Measurements from ENCODE around the gene ZSWIM6. TPM values are rescaled to one million over a fixed set of nuclear protein-coding genes. Genes with fewer than 3 reads are reported as not detected.

Gene ZSWIM6
- total and polyA plus RNA-seq, 8 donors: 2.9 to 39.3 (median 15.4) TPM

GRCh38 chr5:61398440-61398839, 66.4 kb downstream of the ZSWIM6 start:
- no peak overlapping the region for H3K4me3 ChIP-seq
- no peaks in the 10 kb centered on the region for H3K27me3 ChIP-seq
- no peak for DNase-seq
- H3K36me3 ChIP-seq: no peaks in the 10 kb centered on the region
- H3K27ac ChIP-seq: no peak overlapping the region
- TF ChIP-seq CTCF (IDR thresholded peaks at IDR 0.05) (no peak), POLR2AphosphoS5 (IDR thresholded peaks at IDR 0.05) (no peak), POLR2A (IDR thresholded peaks at IDR 0.05) (no peak), EP300 (IDR thresholded peaks at IDR 0.05) (no peak)
- intact Hi-C loops (cut with DNase I; ENCODE audit: low total_unique reads): no loop called here
- WGBS, 5 donors: 62 to 75% (median 72%) methylated on average over 4 of the region's 4 CpGs
- H3K4me1 ChIP-seq: peaks cover 0 to 50% (median 26%) of the 10 kb centered on the region in 4 donors
- no peaks in the 10 kb centered on the region for H3K9me3 ChIP-seq

- Histone ChIP-seq H3K4me1 (peaks cover 0 to 51% (median 23%) of the 10 kb centered on the region in 4 donors), H3K36me3 (no peaks in the 10 kb centered on the region), H3K27me3 (no peaks in the 10 kb centered on the region), H3K4me3 (no peak overlapping the region), H3K9me3 (no peaks in the 10 kb centered on the region), H3K27ac (no peak overlapping the region)
- no peak for DNase-seq
- TF ChIP-seq CTCF (IDR thresholded peaks at IDR 0.05) (no peak), POLR2A (IDR thresholded peaks at IDR 0.05) (no peak), POLR2AphosphoS5 (IDR thresholded peaks at IDR 0.05) (no peak), EP300 (IDR thresholded peaks at IDR 0.05) (no peak)
- intact Hi-C loops (cut with DNase I; ENCODE audit: low total_unique reads): no loop called here
- WGBS, 5 donors: 81 to 90% (median 87%) methylated on average over 5 of the region's 5 CpGs
Observed at GRCh38 chr5:61399679-61400078, 67.6 kb downstream of the ZSWIM6 start.

- TF ChIP-seq EP300 (IDR thresholded peaks at IDR 0.05) (no peak), POLR2A (IDR thresholded peaks at IDR 0.05) (no peak), POLR2AphosphoS5 (IDR thresholded peaks at IDR 0.05) (no peak), CTCF (IDR thresholded peaks at IDR 0.05) (no peak)
- no peaks in the 10 kb centered on the region for H3K36me3 ChIP-seq
- peak in 1 of 2 donors; percentile 27 for DNase-seq
- H3K4me3 ChIP-seq: no peak overlapping the region
- no peaks in the 10 kb centered on the region for H3K9me3 ChIP-seq
- H3K27ac ChIP-seq: no peak overlapping the region
- no peaks in the 10 kb centered on the region for H3K27me3 ChIP-seq
- intact Hi-C loops (cut with DNase I; ENCODE audit: low total_unique reads): no loop called here
- peaks cover 0 to 51% (median 28%) of the 10 kb centered on the region in 4 donors for H3K4me1 ChIP-seq
Observed at GRCh38 chr5:61401726-61402125, 69.7 kb downstream of the ZSWIM6 start.

GRCh38 chr5:61402244-61402823, 70.3 kb downstream of the ZSWIM6 start:
- H3K4me1 ChIP-seq: peaks cover 0 to 47% (median 25%) of the 10 kb centered on the region in 4 donors
- intact Hi-C loops (cut with DNase I; ENCODE audit: low total_unique reads): no loop called here
- no peaks in the 10 kb centered on the region for H3K36me3 ChIP-seq
- H3K9me3 ChIP-seq: no peaks in the 10 kb centered on the region
- H3K4me3 ChIP-seq: no peak overlapping the region
- no peak for DNase-seq
- no peak overlapping the region for H3K27ac ChIP-seq
- TF ChIP-seq CTCF (IDR thresholded peaks at IDR 0.05) (no peak), POLR2AphosphoS5 (IDR thresholded peaks at IDR 0.05) (no peak), POLR2A (IDR thresholded peaks at IDR 0.05) (no peak), EP300 (IDR thresholded peaks at IDR 0.05) (no peak)
- no peaks in the 10 kb centered on the region for H3K27me3 ChIP-seq

Data from stomach (tissue), 9 donors.